Renal cortex interstitium (tissue), 11 donors: ENCODE measurements around the gene TEAD1. TPM values are rescaled to one million over a fixed set of nuclear protein-coding genes. Genes with fewer than 3 reads are reported as not detected.
"Not testable (repeated sequence)": the region's sequence is repeated elsewhere in the genome, so short reads cannot be mapped to it uniquely, and the experiment has no call there.

Experiments used
- DNase-seq, 11 donors: peaks; one replicate each; pipeline ENCODE4 v3.0.0-alpha.2; 2013; ENCODE audit warnings: low read depth in 9 of 11, low spot score in 4 of 11; ENCODE audit errors: extremely low read depth in 1 of 11
- polyA plus RNA-seq, 3 donors: library from polyadenylated mRNA; unstranded; fragments of 120-200 nt; gene quantifications; one replicate each; pipeline ENCODE4 v1.2.1, GENCODE V29; 2013; ENCODE audit not compliant: insufficient read length in 3 of 3

The TEAD1 gene
- polyA plus RNA-seq, 3 donors: 88.2 to 109 (median 92.8) TPM

- no peak for DNase-seq
Observed at GRCh38 chr11:12748561-12748960, 74.3 kb downstream of the TEAD1 start.

DNA sequence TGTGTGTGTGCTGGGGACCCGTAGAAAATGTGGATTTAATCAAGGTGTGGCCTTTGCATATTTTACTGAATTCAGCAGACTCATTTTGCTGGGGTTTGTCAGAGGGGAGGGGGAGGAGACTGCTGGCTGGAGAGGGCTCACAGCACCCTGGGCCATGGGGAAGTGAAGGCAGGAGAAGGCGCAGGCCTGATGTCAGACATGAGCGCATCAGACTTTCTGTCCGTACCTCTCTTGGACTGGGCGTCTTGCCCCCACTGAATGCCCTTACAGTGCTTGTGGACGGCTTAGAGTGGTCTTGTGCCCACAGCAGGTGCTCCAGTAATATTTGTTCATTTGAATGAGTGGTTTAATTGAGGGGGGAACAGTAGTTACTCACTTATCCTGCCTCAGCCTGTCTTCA is 75.2 kb downstream of the TEAD1 start:
- DNase-seq: no peak

- no peak for DNase-seq
Observed at GRCh38 chr11:12750181-12750580, 76.0 kb downstream of the TEAD1 start.

- no peak for DNase-seq
Observed at GRCh38 chr11:12752868-12753524, 78.8 kb downstream of the TEAD1 start.

DNA sequence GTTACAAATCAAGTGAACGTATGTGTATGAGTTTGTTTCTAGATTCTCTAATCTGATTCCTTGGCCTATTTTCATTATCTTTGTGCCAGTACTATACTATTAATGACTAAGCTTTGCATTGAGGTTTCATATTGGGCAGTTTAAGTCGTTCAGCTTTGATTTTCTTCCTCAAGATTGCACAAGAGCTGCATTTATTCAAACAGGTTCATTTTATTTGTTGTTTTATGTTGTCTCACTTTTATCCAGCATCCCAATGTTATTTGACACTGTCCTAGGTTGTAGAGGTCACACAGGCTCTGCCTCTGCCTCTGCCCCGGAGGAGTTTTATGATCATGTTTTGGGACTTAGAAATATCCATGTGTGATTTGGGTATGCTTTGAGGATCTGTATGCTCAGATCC is 79.8 kb downstream of the TEAD1 start:
- no peak for DNase-seq

DNA sequence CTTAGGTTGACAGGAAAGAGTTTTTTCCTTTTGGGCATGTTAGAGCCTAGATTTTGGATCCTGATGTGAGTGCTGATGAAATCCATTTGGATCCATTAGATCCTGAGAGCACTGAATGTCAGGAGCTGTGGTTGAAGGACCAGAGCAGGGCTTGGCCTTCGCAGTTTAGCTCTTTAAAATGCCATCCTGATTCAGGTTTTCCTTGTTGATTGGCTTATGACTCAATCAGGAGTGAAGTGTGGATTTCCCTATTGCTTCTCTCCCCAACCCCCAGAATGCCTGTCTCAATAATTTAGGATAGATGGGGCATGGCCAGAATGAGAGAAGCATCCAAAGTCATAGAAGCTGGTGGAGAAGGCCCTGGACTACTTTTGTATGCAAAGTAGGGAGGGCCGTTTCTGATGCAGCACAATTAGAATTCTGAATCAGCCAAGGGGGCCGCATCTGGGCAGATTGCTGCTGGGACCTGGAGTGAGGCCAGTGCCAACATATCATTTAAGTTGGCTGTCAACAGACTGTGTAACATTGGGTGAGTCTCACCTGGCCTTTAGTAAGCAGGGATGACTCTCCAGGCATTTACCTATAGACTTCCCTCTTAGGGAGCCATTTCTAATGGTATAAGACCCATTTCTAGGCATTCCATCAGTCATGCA is 80.5 kb downstream of the TEAD1 start:
- DNase-seq: no peak

- no peak for DNase-seq
Observed at GRCh38 chr11:12755510-12756453, 81.6 kb downstream of the TEAD1 start.

DNA sequence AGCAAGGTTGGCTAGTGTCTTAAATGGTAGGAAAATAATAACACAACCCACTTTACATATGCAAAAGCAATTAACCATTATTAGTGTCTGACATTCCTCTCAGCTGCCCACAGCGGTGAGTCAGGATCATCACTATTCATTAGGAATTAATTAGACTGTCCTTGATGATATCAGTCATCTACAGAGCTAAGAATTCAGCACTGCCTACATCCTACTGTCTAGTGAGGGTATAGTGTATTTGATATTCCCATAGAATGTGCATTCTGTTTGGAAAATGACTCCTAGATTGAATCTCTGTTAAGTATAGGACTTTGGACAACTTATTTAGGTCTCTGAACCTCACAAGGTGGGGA is 82.2 kb downstream of the TEAD1 start:
- no peak for DNase-seq

DNA sequence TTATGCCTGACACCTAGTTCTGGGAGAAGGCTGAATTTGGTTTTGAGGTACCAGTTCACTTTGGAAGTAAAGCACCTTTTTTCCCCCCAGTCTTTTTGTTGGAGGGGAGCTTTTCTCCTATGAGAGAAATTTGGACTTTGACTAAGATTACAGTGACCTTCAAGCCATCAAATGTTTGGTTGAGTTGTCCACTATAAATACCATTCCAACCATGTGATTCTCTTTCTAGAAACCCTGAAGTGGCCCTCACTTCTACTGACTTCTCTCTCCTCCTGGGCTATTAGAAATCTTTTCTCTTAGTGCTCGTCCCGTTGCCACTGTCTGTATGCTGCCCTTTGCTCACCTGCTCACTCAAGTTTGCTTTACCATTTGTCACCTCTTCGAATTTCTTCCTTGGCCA is 82.6 kb downstream of the TEAD1 start:
- no peak for DNase-seq

DNA sequence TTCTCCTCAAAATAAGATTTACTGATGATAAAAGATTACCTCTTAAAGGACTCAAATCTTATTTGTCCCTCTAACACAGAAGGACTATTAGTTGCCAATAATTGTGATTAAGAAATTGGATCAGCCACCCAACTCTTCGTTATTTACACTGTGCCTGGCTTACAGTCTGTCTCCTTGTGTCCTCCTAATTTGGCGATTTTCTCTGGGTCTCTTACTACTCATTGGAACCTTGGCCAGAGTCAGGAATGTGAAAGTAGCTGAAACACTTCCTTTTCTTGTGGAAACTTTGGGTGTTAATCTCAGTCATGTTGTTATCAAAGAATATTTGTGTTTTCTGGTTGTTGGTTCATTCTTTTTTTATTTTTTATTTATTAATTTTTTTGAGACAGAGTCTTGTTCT is 83.2 kb downstream of the TEAD1 start:
- DNase-seq: no peak

DNA sequence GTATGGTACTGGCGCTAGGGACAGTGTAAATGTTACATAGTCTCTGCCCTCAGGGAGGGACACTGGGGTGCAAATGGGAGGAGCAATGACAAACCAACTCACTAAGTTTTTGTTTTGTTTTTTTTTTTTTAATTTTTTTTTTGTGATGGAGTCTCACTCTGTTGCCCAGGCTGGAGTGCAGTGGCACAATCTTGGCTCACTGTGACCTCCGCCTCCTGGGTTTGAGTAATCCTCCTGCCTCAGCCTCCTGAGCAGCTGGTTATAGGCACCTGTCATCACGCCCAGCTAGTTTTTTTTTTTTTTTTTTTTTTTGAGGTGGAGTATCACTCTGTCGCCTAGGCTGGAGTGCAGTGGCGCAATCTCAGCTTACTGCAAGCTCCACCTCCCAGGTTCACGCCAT is 83.9 kb downstream of the TEAD1 start:
- not testable (repeated sequence) for DNase-seq

DNA sequence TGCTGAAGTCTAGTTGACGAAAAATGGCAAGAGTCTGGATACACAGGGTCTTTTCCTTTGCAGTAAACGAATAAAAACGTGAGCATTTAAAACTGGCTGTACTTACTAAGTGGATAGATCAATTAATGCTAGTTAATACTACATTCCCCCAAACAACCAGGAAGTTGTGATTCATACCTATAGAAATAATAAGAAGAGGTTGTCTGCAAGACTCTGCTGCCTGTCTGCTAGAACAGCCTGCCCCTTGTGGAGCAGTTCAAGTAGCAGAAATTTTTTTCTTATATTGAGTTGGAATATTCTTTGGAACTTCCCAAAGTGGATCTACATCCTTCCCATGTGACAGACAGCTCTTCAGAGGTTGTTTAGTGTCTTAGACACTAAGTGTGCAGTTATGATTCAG is 86.8 kb downstream of the TEAD1 start:
- no peak for DNase-seq

DNA sequence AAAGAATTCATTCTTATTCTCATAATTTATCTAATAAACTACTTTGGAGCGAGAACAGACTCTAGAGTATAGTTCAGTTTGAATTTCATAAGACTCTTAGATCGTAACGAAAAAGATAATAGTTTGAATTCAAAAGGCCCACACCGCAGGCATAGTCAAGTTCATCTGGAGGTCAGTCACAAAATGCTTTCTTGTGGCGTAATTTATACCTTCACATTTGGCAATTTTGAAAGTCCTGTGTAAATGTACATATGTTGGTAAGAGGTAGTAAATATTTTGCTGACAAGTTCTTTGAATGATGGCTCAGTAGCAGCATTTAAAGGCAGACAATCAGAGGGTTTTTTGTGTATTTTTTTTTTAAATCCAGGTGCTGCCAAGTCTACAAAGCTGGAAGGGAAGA is 88.1 kb downstream of the TEAD1 start:
- DNase-seq: no peak

GRCh38 chr11:12762696-12763324 is 88.6 kb downstream of the TEAD1 start:
- DNase-seq: no peak

GRCh38 chr11:12764187-12764914 is 90.1 kb downstream of the TEAD1 start:
- no peak for DNase-seq

DNA sequence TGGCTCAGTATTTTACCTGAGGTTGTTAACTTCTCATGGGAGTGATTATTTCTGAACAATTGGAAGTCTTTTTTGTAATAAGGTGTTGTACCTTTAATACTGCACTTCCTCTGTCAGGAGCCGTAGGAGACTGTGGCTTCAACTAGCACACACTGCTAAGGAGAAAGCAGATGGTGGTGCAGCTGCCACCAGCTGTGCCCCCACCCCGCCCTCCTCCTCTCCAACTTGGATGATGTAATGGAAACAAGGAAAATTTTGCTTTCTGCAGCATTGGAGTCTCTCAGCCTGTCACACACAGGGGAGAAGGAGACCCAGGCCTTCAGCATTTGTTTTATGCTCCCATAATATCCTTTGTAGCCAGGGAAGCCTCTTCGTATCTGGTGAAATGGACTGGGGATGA is 91.2 kb downstream of the TEAD1 start:
- peak in 1 of 11 donors; percentile 30 for DNase-seq

- DNase-seq: no peak
Observed at GRCh38 chr11:12767027-12767426, 92.8 kb downstream of the TEAD1 start.

- DNase-seq: no peak
Observed at GRCh38 chr11:12767577-12767976, 93.4 kb downstream of the TEAD1 start.
